Keratinocyte (primary cell): ENCODE data around the gene NAMPT. TPM values are rescaled to one million over a fixed set of nuclear protein-coding genes. Genes with fewer than 3 reads are reported as not detected.
"Not testable (repeated sequence)": the region's sequence is repeated elsewhere in the genome, so short reads cannot be mapped to it uniquely, and the experiment has no call there.

Source experiments
- DNase-seq: peaks from one replicate; pipeline ENCODE4 v3.0.0-alpha.2; 2011; ENCODE audit warnings: low read depth, missing footprints, low spot score
- FAIRE-seq: peaks from 2 replicates; lab custom pipeline; 2011; peaks lifted over from hg19 to GRCh38; lab: Jason Lieb, UNC
- H2AFZ ChIP-seq: 2 replicates; pipeline ENCODE4 v1.6.0; 2012; ENCODE audit warnings: low read length, control low read depth, inconsistent platforms; ENCODE audit not compliant: control insufficient read depth
- H3K27ac ChIP-seq: 2 replicates; pipeline ENCODE4 v1.5.1; 2011; ENCODE audit warnings: low read length; ENCODE audit not compliant: control insufficient read depth, insufficient read depth
- H3K27me3 ChIP-seq: 3 replicates; pipeline ENCODE4 v1.6.0; 2011; ENCODE audit warnings: low read length; ENCODE audit not compliant: control insufficient read depth, insufficient read depth; ENCODE audit errors: extremely low read depth
- H3K36me3 ChIP-seq, 2 experiments: 2 replicates in 1 of 2; 3 replicates in 1 of 2; pipeline ENCODE4 v1.5.1; 2011; ENCODE audit warnings: low read length in 2 of 2, mild to moderate bottlenecking in 1 of 2; ENCODE audit not compliant: control insufficient read depth in 2 of 2, insufficient read depth in 2 of 2; ENCODE audit errors: extremely low read depth in 1 of 2
- H3K4me1 ChIP-seq: 3 replicates; pipeline ENCODE4 v1.5.1; 2011; ENCODE audit warnings: low read length; ENCODE audit not compliant: control insufficient read depth, insufficient read depth; ENCODE audit errors: extremely low read depth
- H3K4me2 ChIP-seq: 3 replicates; pipeline ENCODE4 v1.6.0; 2011; ENCODE audit warnings: low read depth, low read length; ENCODE audit not compliant: control insufficient read depth, insufficient read depth; ENCODE audit errors: extremely low read depth
- H3K4me3 ChIP-seq, 3 experiments: fragments of 200-600 bp in 1 of 3; sonication (generic) in 1 of 3; 2 replicates in 2 of 3; 3 replicates in 1 of 3; pipeline ENCODE4 v1.5.1; 2011 to 2016; ENCODE audit warnings: low read length in 3 of 3, mild to moderate bottlenecking in 3 of 3, control low read depth in 2 of 3, inconsistent platforms in 1 of 3, low read depth in 1 of 3, mixed read lengths in 1 of 3, mixed run types in 1 of 3, moderate library complexity in 1 of 3; ENCODE audit not compliant: control insufficient read depth in 2 of 3, insufficient read depth in 2 of 3; ENCODE audit errors: extremely low read depth in 1 of 3
- H3K79me2 ChIP-seq: 2 replicates; pipeline ENCODE4 v1.6.0; 2012; ENCODE audit warnings: low read length; ENCODE audit not compliant: control insufficient read depth, insufficient read depth
- H3K9ac ChIP-seq: 3 replicates; pipeline ENCODE4 v1.6.0; 2011; ENCODE audit warnings: low read length; ENCODE audit not compliant: control insufficient read depth, insufficient read depth; ENCODE audit errors: extremely low read depth
- H3K9me1 ChIP-seq: 3 replicates; pipeline ENCODE4 v1.6.0; 2011; ENCODE audit warnings: low read length; ENCODE audit not compliant: control insufficient read depth, insufficient read depth; ENCODE audit errors: extremely low read depth
- H3K9me3 ChIP-seq: 2 replicates; pipeline ENCODE4 v1.5.1; 2012; ENCODE audit warnings: low read depth, low read length; ENCODE audit not compliant: control insufficient read depth
- H4K20me1 ChIP-seq: 3 replicates; pipeline ENCODE4 v1.6.0; 2011; ENCODE audit warnings: low read length; ENCODE audit not compliant: control insufficient read depth, insufficient read depth; ENCODE audit errors: extremely low read depth
- CTCF ChIP-seq, 3 experiments: IDR thresholded peaks in 1 of 3; conservative IDR thresholded peaks in 1 of 3; optimal IDR thresholded peaks in 1 of 3; 2 replicates in 2 of 3; 3 replicates in 1 of 3; pipeline versions ENCODE3 to v1.5.1; 2011; ENCODE audit warnings: low read length in 3 of 3, mild to moderate bottlenecking in 3 of 3, moderate library complexity in 2 of 3, control low read depth in 1 of 3, inconsistent platforms in 1 of 3; ENCODE audit not compliant: insufficient read depth in 2 of 3; ENCODE audit errors: extremely low read depth in 1 of 3
- EZH2 ChIP-seq: IDR thresholded peaks from one replicate; pipeline ENCODE4 v1.6.1; 2012; ENCODE audit warnings: inconsistent platforms, mild to moderate bottlenecking, low read length, moderate library complexity
- dilution Hi-C: fragments of 300-500 bp; cut with MboI; formaldehyde crosslinking; loops from one replicate; pipeline ENCODE4 v1.7.0; 2020; ENCODE audit warnings: low sequenced_read_pairs; ENCODE audit not compliant: extremely low pct_ligation_motif_present
- polyA plus RNA-seq, 5 experiments: library from polyadenylated mRNA; depleted of rRNA in 3 of 5; stranded (reverse) in 3 of 5; stranded (forward) in 1 of 5; unstranded in 1 of 5; fragments of >200 nt; gene quantifications; 1 replicate in 1 of 5; 2 replicates in 3 of 5; 3 replicates in 1 of 5; pipeline versions ENCODE4 v1.2.1 to v1.2.3, GENCODE V29; 2011 to 2012; ENCODE audit warnings: missing spikeins in 2 of 5, low read depth in 1 of 5, low replicate concordance in 1 of 5

The NAMPT gene
- polyA plus RNA-seq, 1 donor (not counting 4 experiments of a cell fraction or from before 2014, with no cell fraction given): 94.2 TPM

DNA sequence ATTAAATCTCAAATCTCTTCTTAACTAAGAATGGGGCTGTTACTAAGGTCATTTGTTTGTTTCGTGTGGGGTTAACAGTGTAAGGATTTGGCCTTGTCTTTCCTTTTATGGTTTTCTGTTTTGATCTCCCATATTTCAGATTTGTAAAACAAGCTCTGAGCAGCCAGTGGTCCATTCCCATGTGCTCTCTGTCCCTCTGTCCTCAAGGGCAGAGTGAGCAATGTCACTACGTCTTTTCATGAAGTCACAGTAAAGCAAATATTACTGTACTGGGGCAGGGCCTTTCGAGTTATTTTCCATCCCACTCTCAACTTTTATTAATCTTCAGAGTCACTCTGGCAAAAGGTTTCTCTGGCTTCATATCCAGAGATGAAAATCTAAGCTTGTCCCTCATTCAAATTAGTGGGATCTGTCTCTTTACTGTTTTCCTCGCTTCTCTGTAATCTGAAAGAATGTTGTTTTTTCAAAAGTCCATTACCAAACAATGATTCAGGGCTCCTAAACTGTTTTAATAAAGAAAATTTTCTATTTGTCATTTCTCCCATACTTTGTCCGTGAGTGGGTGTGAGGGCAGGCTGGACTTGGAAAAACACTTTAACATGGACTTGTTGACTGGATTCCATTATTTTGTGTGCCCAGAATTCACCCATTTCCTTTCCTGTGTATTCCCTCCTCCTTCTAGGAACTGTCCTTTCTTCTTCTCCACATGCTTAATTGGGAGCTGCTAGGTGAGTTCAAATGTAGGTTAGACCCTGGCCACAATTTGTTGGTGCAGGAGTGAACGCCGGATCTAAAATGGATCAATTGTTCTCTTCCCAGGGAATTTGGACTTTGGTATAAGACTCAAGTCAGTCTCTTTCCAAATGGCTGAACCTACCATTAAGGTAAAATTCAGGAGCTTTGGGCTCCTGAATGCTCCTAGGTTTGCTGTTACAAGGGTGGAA is 42.1 kb upstream of the NAMPT start:
- no peak overlapping the region for H3K27ac ChIP-seq
- no peak for DNase-seq
- TF ChIP-seq EZH2 (no peak), CTCF (optimal IDR thresholded peaks at IDR 0.05 in 1 of 3, IDR thresholded peaks at IDR 0.05 in 1 of 3, conservative IDR thresholded peaks at IDR 0.05 in 1 of 3; ENCODE audit: extremely low read depth in 1 of 3, insufficient read depth in 2 of 3, low read length in 3 of 3) (no peak)
- H3K36me3 ChIP-seq: no peaks in the 10 kb centered on the region
- no peaks in the 10 kb centered on the region for H3K79me2 ChIP-seq
- no peaks in the 10 kb centered on the region for H4K20me1 ChIP-seq
- no peak overlapping the region for H3K4me3 ChIP-seq
- dilution Hi-C loops: no loop called here
- H3K27me3 ChIP-seq: no peaks in the 10 kb centered on the region
- no peaks in the 10 kb centered on the region for H3K9me1 ChIP-seq
- no peaks in the 10 kb centered on the region for H3K9me3 ChIP-seq
- H3K4me1 ChIP-seq: peaks cover 12% of the 10 kb centered on the region
- H3K4me2 ChIP-seq: no peak overlapping the region
- no peak overlapping the region for H2AFZ ChIP-seq
- H3K9ac ChIP-seq: no peak overlapping the region
- FAIRE-seq: no peak

- dilution Hi-C loops, H3K4me3 ChIP-seq, FAIRE-seq, H3K9me3 ChIP-seq, H2AFZ ChIP-seq, H3K79me2 ChIP-seq, H3K4me1 ChIP-seq, DNase-seq, H3K27me3 ChIP-seq, H3K36me3 ChIP-seq, H3K9me1 ChIP-seq, H3K9ac ChIP-seq, H3K27ac ChIP-seq, H4K20me1 ChIP-seq, H3K4me2 ChIP-seq: not testable (repeated sequence)
These were observed 39.7 kb upstream of the NAMPT start for GRCh38 chr7:106324509-106324908.

GRCh38 chr7:106320254-106320770 is 35.5 kb upstream of the NAMPT start:
- H4K20me1 ChIP-seq, H3K9ac ChIP-seq, H3K4me1 ChIP-seq, H3K27ac ChIP-seq, H3K4me2 ChIP-seq, H3K79me2 ChIP-seq, H3K9me1 ChIP-seq, H3K27me3 ChIP-seq, H3K36me3 ChIP-seq, FAIRE-seq, H2AFZ ChIP-seq, H3K9me3 ChIP-seq, H3K4me3 ChIP-seq, dilution Hi-C loops, DNase-seq: not testable (repeated sequence)
